ENCODE measurements around the gene OGT.
"Not testable (repeated sequence)": the region's sequence is repeated elsewhere in the genome, so short reads cannot be mapped to it uniquely, and the experiment has no call there.

Gene OGT

GRCh38 chrX:71532753-71533425 lies at the start of gene OGT:
OGT (plus strand) TSS chrX:71533104; CDS start chrX:71533300, 196 bp downstream.
- DNase-seq (ENCODE audit: low spot score) = peak; percentile 71

GRCh38 chrX:71487814-71488213 lies 45.1 kb upstream of the OGT start:
- DNase-seq (ENCODE audit: low spot score) = no peak

GRCh38 chrX:71489540-71489939 lies 43.4 kb upstream of the OGT start:
- DNase-seq (ENCODE audit: low spot score) = no peak

- no peak for DNase-seq (ENCODE audit: low spot score)
Observed at GRCh38 chrX:71492231-71493065, 40.5 kb upstream of the OGT start.

- DNase-seq (ENCODE audit: low spot score) = no peak
Observed at GRCh38 chrX:71493111-71493613, 39.7 kb upstream of the OGT start.

- DNase-seq (ENCODE audit: low spot score) = not testable (repeated sequence)
Observed at GRCh38 chrX:71495979-71496378, 36.9 kb upstream of the OGT start.

- DNase-seq (ENCODE audit: low spot score) = no peak
Observed at GRCh38 chrX:71496476-71496875, 36.4 kb upstream of the OGT start.

- DNase-seq (ENCODE audit: low spot score) = not testable (repeated sequence)
Observed at GRCh38 chrX:71502080-71502479, 30.8 kb upstream of the OGT start.

GRCh38 chrX:71504346-71504745 lies 28.6 kb upstream of the OGT start:
- DNase-seq (ENCODE audit: low spot score) = no peak

GRCh38 chrX:71509289-71509688 lies 23.6 kb upstream of the OGT start:
- DNase-seq (ENCODE audit: low spot score) = no peak

- DNase-seq (ENCODE audit: low spot score) = no peak
Observed at GRCh38 chrX:71510161-71510560, 22.7 kb upstream of the OGT start.

- not testable (repeated sequence) for DNase-seq (ENCODE audit: low spot score)
Observed at GRCh38 chrX:71513731-71514130, 19.2 kb upstream of the OGT start.

GRCh38 chrX:71514367-71515037 lies 18.4 kb upstream of the OGT start:
- DNase-seq (ENCODE audit: low spot score) = no peak

GRCh38 chrX:71515038-71515396 lies 17.9 kb upstream of the OGT start:
- no peak for DNase-seq (ENCODE audit: low spot score)

- DNase-seq (ENCODE audit: low spot score) = no peak
Observed at GRCh38 chrX:71525316-71525715, 7.6 kb upstream of the OGT start.

GRCh38 chrX:71532078-71532752 lies 689 bp upstream of the OGT start:
- no peak for DNase-seq (ENCODE audit: low spot score)

GRCh38 chrX:71533516-71533850 lies 579 bp downstream of the OGT start:
- DNase-seq (ENCODE audit: low spot score) = no peak

GRCh38 chrX:71533851-71534561 lies 1.1 kb downstream of the OGT start:
- no peak for DNase-seq (ENCODE audit: low spot score)

GRCh38 chrX:71534773-71535544 lies 2.1 kb downstream of the OGT start:
- DNase-seq (ENCODE audit: low spot score) = no peak

GRCh38 chrX:71536285-71536684 lies 3.4 kb downstream of the OGT start:
- DNase-seq (ENCODE audit: low spot score) = no peak

GRCh38 chrX:71537743-71538142 lies 4.8 kb downstream of the OGT start:
- DNase-seq (ENCODE audit: low spot score) = no peak

Measured in HuH-7 (cell line).